Measurements from ENCODE around the gene KDM1B. TPM values are rescaled to one million over a fixed set of nuclear protein-coding genes. Genes with fewer than 3 reads are reported as not detected.

The KDM1B gene
- total RNA-seq, 1 experiment from 2014 or later = 25.0 TPM

GRCh38 chr6:18259675-18260447, 104.6 kb downstream of the KDM1B start:
- ATAC-seq (peak; percentile 51), DNase-seq (peak; percentile 78)
- Histone ChIP-seq H3K27ac (ENCODE audit: low read length) (peak overlapping the region; percentile 93), H3K79me2 (ENCODE audit: low read length) (peaks cover 89% of the 10 kb centered on the region), H3K4me2 (ENCODE audit: low read length) (peak overlapping the region; percentile 93), H3K4me1 (ENCODE audit: insufficient read depth, low read length) (peaks cover 33% of the 10 kb centered on the region), H3K9me2 (replicated peaks; ENCODE audit: low read length) (no peaks in the 10 kb centered on the region), H2AFZ (ENCODE audit: low read length) (no peak overlapping the region), H3K9ac (ENCODE audit: low read length) (peak overlapping the region; percentile 63), H4K20me1 (ENCODE audit: low read length) (peaks cover 63% of the 10 kb centered on the region), H3K27me3 (ENCODE audit: low read length) (no peaks in the 10 kb centered on the region), H3K4me3 (ENCODE audit: low read length) (peak overlapping the region; percentile 76), H3K9me3 (ENCODE audit: low read length) (no peaks in the 10 kb centered on the region), H3K36me3 (ENCODE audit: low read depth, low read length) (peaks cover 50% of the 10 kb centered on the region), H3F3A (ENCODE audit: low read length, unreplicated experiment) (peaks cover 5% of the 10 kb centered on the region)
- POLR2A ChIA-PET (ENCODE audit: unreplicated experiment) = interaction anchor here (0.6 kb wide), 1 partner anchor 105 kb away, joined by 3 read pairs; the partner anchor contains the start of gene TPMT
- TF ChIP-seq EZH2 (IDR thresholded peaks at IDR 0.05; ENCODE audit: low read length, unreplicated experiment) (no peak), CTCF (conservative IDR thresholded peaks at IDR 0.05; ENCODE audit: low read depth, low read length) (no peak), EZH2phosphoT487 (IDR thresholded peaks at IDR 0.05; ENCODE audit: borderline replicate concordance, low read length) (no peak)
- intact Hi-C loops (cut with micrococcal nuclease) = loop anchor here (2.0 to 5.0 kb wide), 4 partner anchors 19 to 242 kb away; partner anchors contain the start of gene RNF144B
- CTCF ChIA-PET = interaction anchor here (0.6 kb wide), 1 partner anchor 119 kb away, joined by 6 read pairs; no protein-coding TSS in a partner anchor
- no TSS peak for BruUV-seq (replicated peaks)

- H3K9ac ChIP-seq (ENCODE audit: low read length) = peak overlapping the region; percentile 63
- intact Hi-C loops (cut with micrococcal nuclease) = loop anchor here (2.0 to 5.0 kb wide), 4 partner anchors 20 to 242 kb away; partner anchors contain the start of gene RNF144B
- peaks cover 82% of the 10 kb centered on the region for H3K79me2 ChIP-seq (ENCODE audit: low read length)
- no peaks in the 10 kb centered on the region for H3K27me3 ChIP-seq (ENCODE audit: low read length)
- peaks cover 63% of the 10 kb centered on the region for H4K20me1 ChIP-seq (ENCODE audit: low read length)
- H3K4me2 ChIP-seq (ENCODE audit: low read length) = peak overlapping the region; percentile 93
- H3K4me3 ChIP-seq (ENCODE audit: low read length) = peak overlapping the region; percentile 76
- H2AFZ ChIP-seq (ENCODE audit: low read length) = no peak overlapping the region
- H3K27ac ChIP-seq (ENCODE audit: low read length) = peak overlapping the region; percentile 93
- no peak for TF ChIP-seq EZH2 (IDR thresholded peaks at IDR 0.05; ENCODE audit: low read length, unreplicated experiment)
- no peak for TF ChIP-seq CTCF (conservative IDR thresholded peaks at IDR 0.05; ENCODE audit: low read depth, low read length)
- no peak for TF ChIP-seq EZH2phosphoT487 (IDR thresholded peaks at IDR 0.05; ENCODE audit: borderline replicate concordance, low read length)
- H3K9me2 ChIP-seq (replicated peaks; ENCODE audit: low read length) = no peaks in the 10 kb centered on the region
- peaks cover 42% of the 10 kb centered on the region for H3K36me3 ChIP-seq (ENCODE audit: low read depth, low read length)
- CTCF ChIA-PET = no interaction called here
- H3K9me3 ChIP-seq (ENCODE audit: low read length) = no peaks in the 10 kb centered on the region
- peaks cover 5% of the 10 kb centered on the region for H3F3A ChIP-seq (ENCODE audit: low read length, unreplicated experiment)
- H3K4me1 ChIP-seq (ENCODE audit: insufficient read depth, low read length) = peaks cover 37% of the 10 kb centered on the region
- DNase-seq (peak; percentile 71), ATAC-seq (peak; percentile 39)
- BruUV-seq (replicated peaks) = no TSS peak
- POLR2A ChIA-PET (ENCODE audit: unreplicated experiment) = interaction anchor here (0.6 kb wide), 1 partner anchor 106 kb away, joined by 3 read pairs; the partner anchor contains the start of gene TPMT
Measured at GRCh38 chr6:18260448-18261106, 105.4 kb downstream of the KDM1B start.
